ENCODE data around the gene HMGCLL1. TPM values are rescaled to one million over a fixed set of nuclear protein-coding genes. Genes with fewer than 3 reads are reported as not detected.

HMGCLL1 gene
- total RNA-seq (2021) (0.09 to 0.32 TPM (median 0.11 TPM) in 3 replicates), Bru-seq, nascent RNA (percentile 8 among the genes with signal in this experiment)
- long read RNA-seq, experiment 1, partial matches to known transcripts: 1 of 1 reads
- long read RNA-seq, experiment 1, other reads (novel, unspliced or antisense): 0 of 1 reads
- long read RNA-seq, experiment 2, partial matches to known transcripts: 2 of 2 reads
- long read RNA-seq, experiment 2, other reads (novel, unspliced or antisense): 0 of 2 reads
- long read RNA-seq, experiment 3, partial matches to known transcripts: 1 of 1 reads
- long read RNA-seq, experiment 3, other reads (novel, unspliced or antisense): 0 of 1 reads

- H3K4me3 Mint-ChIP-seq: peak within 1 kb of the TSS; percentile 91
- CTCF ChIA-PET: interaction anchor here (0.6 to 1.0 kb wide), 4 partner anchors 10 to 81 kb away, joined by 3 read pairs; no protein-coding TSS in a partner anchor
- H3K4me1 Mint-ChIP-seq: peaks cover 12% of the 10 kb centered on the region; the same call in 1 of the 2 replicates
- POLR2A ChIA-PET: no interaction called here
- peak; percentile 85 for DNase-seq (ENCODE audit: low spot score)
- peaks cover 1% of the 10 kb centered on the region for H3K9me3 Mint-ChIP-seq
- ATAC-seq: peak; percentile 99
- H3K36me3 Mint-ChIP-seq: no peaks in the 10 kb centered on the region
- no peak within 1 kb of the TSS for H3K27ac Mint-ChIP-seq
- H3K27me3 Mint-ChIP-seq (ENCODE audit: low read depth): peaks cover 34% of the 10 kb centered on the region
- TF ChIP-seq MAX (CRISPR knock-in tag; IDR thresholded peaks at IDR 0.05) (peak; percentile 34; the same call in 1 of the 2 replicates), EMX1 (CRISPR knock-in tag; IDR thresholded peaks at IDR 0.05) (no peak), SP1 (CRISPR knock-in tag; conservative IDR thresholded peaks at IDR 0.05) (no peak), ZNF317 (CRISPR knock-in tag; IDR thresholded peaks at IDR 0.05; ENCODE audit: borderline replicate concordance, low read depth) (no peak), TP53 (CRISPR knock-in tag; IDR thresholded peaks at IDR 0.05) (peak; percentile 68; the same call in 1 of the 2 replicates), CTCF (IDR thresholded peaks at IDR 0.05) (no peak), NR3C1 (CRISPR knock-in tag; conservative IDR thresholded peaks at IDR 0.05; ENCODE audit: low read depth) (no peak), ATF1 (CRISPR knock-in tag; IDR thresholded peaks at IDR 0.05) (no peak), ZBTB43 (CRISPR knock-in tag; IDR thresholded peaks at IDR 0.05) (0 out of 2 replicates have a peak, but pooled peaks have one; percentile 47), ETV6 (CRISPR knock-in tag; IDR thresholded peaks at IDR 0.05) (peak; percentile 88; the same call in 1 of the 2 replicates), HMGXB4 (CRISPR knock-in tag; IDR thresholded peaks at IDR 0.05) (no peak)
Observed at GRCh38 chr6:55578537-55579363, at the start of gene HMGCLL1. Gene HMGCLL1, minus strand, starts transcription at chr6:55579192. Its CDS starts 137 bp downstream, at chr6:55579055.

GRCh38 chr6:55621993-55622392 lies 43.0 kb upstream of the HMGCLL1 start:
- ATAC-seq: no peak
- Mint-ChIP-seq H3K4me3 (no peak overlapping the region), H3K36me3 (no peaks in the 10 kb centered on the region), H3K27me3 (ENCODE audit: low read depth) (no peaks in the 10 kb centered on the region), H3K27ac (no peak overlapping the region), H3K9me3 (peaks cover 26% of the 10 kb centered on the region), H3K4me1 (peaks cover 4% of the 10 kb centered on the region; the same call in 1 of the 2 replicates)
- ChIA-PET CTCF (no interaction called here), POLR2A (no interaction called here)
- DNase-seq (ENCODE audit: low spot score): no peak
- TF ChIP-seq CBFB (CRISPR knock-in tag; IDR thresholded peaks at IDR 0.05; ENCODE audit: low read depth): no peak
- no peak for TF ChIP-seq PRRX2 (CRISPR knock-in tag; IDR thresholded peaks at IDR 0.05)
- TF ChIP-seq CREB1 (CRISPR knock-in tag; IDR thresholded peaks at IDR 0.05): no peak
- no peak for TF ChIP-seq E2F5 (CRISPR knock-in tag; IDR thresholded peaks at IDR 0.05)
- TF ChIP-seq OVOL2 (CRISPR knock-in tag; IDR thresholded peaks at IDR 0.05; ENCODE audit: borderline replicate concordance): no peak
- no peak for TF ChIP-seq FOXP1 (CRISPR knock-in tag; IDR thresholded peaks at IDR 0.05; ENCODE audit: borderline replicate concordance)

Measured in WTC11 (cell line).